Measurements from ENCODE around the gene NUDT15. TPM values are rescaled to one million over a fixed set of nuclear protein-coding genes. Genes with fewer than 3 reads are reported as not detected.

NUDT15 gene
- total RNA-seq, 6 experiments from 2014 or later, result 18.0 to 25.5 (median 23.7) TPM

DNA sequence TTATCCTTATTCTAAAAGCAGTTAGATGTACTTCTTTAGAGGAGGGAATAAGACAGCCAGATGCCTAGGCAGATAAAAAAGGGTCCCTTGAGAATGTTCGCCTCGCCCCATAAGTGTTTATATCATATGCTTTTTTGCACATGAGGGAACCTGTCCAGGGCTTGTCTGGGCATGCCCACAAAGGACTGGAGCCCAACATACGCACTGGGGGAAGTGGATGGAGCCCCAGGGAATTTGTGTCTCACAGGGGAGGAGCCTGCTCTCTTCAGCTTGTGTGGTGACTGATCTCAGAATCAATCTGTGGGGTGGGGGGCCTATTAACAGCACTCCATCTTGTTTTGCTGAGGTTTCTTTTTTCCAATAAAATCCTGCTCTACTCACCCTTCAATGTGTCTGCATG is 34.8 kb downstream of the NUDT15 start:
- H3K4me3 Mint-ChIP-seq, result no peak overlapping the region
- peaks cover 4% of the 10 kb centered on the region; the same call in 1 of the 2 replicates for H3K4me1 Mint-ChIP-seq (ENCODE audit: low read depth)
- H3K27me3 Mint-ChIP-seq (ENCODE audit: insufficient read depth), result no peaks in the 10 kb centered on the region
- H3K27ac Mint-ChIP-seq, result no peak overlapping the region
- peaks cover 95% of the 10 kb centered on the region for H3K36me3 Mint-ChIP-seq (ENCODE audit: low read depth)
- DNase-seq, result no peak
- TF ChIP-seq, protein P1, sequence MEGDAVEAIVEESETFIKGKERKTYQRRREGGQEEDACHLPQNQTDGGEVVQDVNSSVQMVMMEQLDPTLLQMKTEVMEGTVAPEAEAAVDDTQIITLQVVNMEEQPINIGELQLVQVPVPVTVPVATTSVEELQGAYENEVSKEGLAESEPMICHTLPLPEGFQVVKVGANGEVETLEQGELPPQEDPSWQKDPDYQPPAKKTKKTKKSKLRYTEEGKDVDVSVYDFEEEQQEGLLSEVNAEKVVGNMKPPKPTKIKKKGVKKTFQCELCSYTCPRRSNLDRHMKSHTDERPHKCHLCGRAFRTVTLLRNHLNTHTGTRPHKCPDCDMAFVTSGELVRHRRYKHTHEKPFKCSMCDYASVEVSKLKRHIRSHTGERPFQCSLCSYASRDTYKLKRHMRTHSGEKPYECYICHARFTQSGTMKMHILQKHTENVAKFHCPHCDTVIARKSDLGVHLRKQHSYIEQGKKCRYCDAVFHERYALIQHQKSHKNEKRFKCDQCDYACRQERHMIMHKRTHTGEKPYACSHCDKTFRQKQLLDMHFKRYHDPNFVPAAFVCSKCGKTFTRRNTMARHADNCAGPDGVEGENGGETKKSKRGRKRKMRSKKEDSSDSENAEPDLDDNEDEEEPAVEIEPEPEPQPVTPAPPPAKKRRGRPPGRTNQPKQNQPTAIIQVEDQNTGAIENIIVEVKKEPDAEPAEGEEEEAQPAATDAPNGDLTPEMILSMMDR (IDR thresholded peaks at IDR 0.05), result no peak
- H3K9me3 Mint-ChIP-seq, result peaks cover 52% of the 10 kb centered on the region

GRCh38 chr13:48072787-48073186 is 35.3 kb downstream of the NUDT15 start:
- Mint-ChIP-seq H3K36me3 (ENCODE audit: low read depth) (peaks cover 92% of the 10 kb centered on the region), H3K27me3 (ENCODE audit: insufficient read depth) (no peaks in the 10 kb centered on the region), H3K4me1 (ENCODE audit: low read depth) (no peaks in the 10 kb centered on the region; the same call in 1 of the 2 replicates), H3K4me3 (no peak overlapping the region), H3K9me3 (peaks cover 47% of the 10 kb centered on the region), H3K27ac (no peak overlapping the region)
- TF ChIP-seq, protein P1 (IDR thresholded peaks at IDR 0.05), result no peak
- no peak for DNase-seq

DNA sequence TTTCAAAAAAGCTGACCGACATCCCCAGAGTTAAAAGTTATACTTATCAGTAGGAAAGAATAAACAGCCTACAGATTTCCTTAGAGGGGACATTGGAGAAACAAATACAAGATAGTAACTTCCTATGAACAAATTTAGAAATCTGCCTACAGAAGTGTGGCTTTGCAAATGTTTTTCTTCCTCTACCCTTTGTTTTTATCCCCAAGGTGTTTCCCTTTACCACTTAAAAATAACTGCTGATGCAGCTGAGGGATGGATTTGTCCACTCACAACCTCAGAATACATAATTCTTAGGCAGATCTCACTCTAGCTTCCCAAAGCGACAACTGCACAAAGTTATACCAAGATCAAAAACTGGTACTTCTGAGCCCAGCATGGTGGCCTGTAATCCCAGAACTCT is 36.5 kb downstream of the NUDT15 start:
- H3K27me3 Mint-ChIP-seq (ENCODE audit: insufficient read depth), result no peaks in the 10 kb centered on the region
- peaks cover 35% of the 10 kb centered on the region for H3K9me3 Mint-ChIP-seq
- H3K4me3 Mint-ChIP-seq, result no peak overlapping the region
- H3K27ac Mint-ChIP-seq, result no peak overlapping the region
- TF ChIP-seq, protein P1 (IDR thresholded peaks at IDR 0.05), result no peak
- DNase-seq, result no peak
- H3K36me3 Mint-ChIP-seq (ENCODE audit: low read depth), result peaks cover 80% of the 10 kb centered on the region
- H3K4me1 Mint-ChIP-seq (ENCODE audit: low read depth), result no peaks in the 10 kb centered on the region

- TF ChIP-seq, protein P1 (IDR thresholded peaks at IDR 0.05), result no peak
- no peak for DNase-seq
- no peaks in the 10 kb centered on the region for H3K4me1 Mint-ChIP-seq (ENCODE audit: low read depth)
- peaks cover 47% of the 10 kb centered on the region for H3K36me3 Mint-ChIP-seq (ENCODE audit: low read depth)
- no peaks in the 10 kb centered on the region for H3K27me3 Mint-ChIP-seq (ENCODE audit: insufficient read depth)
- H3K9me3 Mint-ChIP-seq, result no peaks in the 10 kb centered on the region
- no peak overlapping the region for H3K4me3 Mint-ChIP-seq
- H3K27ac Mint-ChIP-seq, result no peak overlapping the region
Observed at GRCh38 chr13:48078251-48078656, 40.7 kb downstream of the NUDT15 start.

DNA sequence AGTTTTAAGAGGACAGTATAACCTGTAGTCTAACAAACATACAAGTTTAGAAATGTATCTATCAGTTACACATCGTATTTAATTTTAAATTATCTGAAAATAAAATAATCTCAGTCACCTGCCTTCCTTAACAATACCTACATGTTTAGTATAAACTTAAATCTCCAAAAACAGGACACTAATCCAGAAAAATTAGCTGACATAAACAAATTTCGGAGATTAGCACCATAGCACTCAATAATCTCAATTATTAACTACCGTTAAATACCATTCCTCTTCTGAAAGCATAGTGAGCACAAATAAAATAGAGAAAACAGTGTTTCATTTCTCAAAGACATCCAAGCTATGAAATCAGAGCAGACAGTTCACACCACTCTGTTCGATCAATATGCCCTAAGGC is 44.2 kb downstream of the NUDT15 start:
- Mint-ChIP-seq H3K27me3 (ENCODE audit: insufficient read depth) (no peaks in the 10 kb centered on the region), H3K27ac (no peak overlapping the region), H3K36me3 (ENCODE audit: low read depth) (peaks cover 18% of the 10 kb centered on the region), H3K4me1 (ENCODE audit: low read depth) (no peaks in the 10 kb centered on the region), H3K9me3 (no peaks in the 10 kb centered on the region), H3K4me3 (no peak overlapping the region)
- no peak for DNase-seq
- TF ChIP-seq, protein P1 (IDR thresholded peaks at IDR 0.05), result no peak

DNA sequence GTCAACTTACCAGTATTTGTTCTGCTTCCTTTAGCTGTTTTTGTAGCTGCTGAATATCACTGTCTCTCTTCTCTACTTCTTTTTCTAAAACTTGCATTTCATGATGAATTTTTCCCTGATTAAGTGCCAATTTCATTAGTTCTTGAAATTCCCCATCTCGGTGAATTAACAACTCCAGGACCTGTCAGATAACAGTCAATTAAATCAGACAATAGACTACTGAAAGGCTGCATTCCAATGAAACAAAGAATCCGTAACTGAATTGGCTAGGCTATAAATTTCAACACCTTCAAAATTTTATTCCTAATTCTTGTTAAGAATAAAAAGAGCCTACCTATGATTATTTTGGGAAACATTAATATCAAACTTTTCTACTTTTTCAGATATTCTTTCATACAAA is 48.7 kb downstream of the NUDT15 start:
- TF ChIP-seq, protein P1 (IDR thresholded peaks at IDR 0.05), result no peak
- Mint-ChIP-seq H3K4me3 (no peak overlapping the region), H3K27ac (no peak overlapping the region), H3K4me1 (ENCODE audit: low read depth) (peaks cover under 1% of the 10 kb centered on the region; the same call in 1 of the 2 replicates), H3K9me3 (no peaks in the 10 kb centered on the region), H3K27me3 (ENCODE audit: insufficient read depth) (no peaks in the 10 kb centered on the region), H3K36me3 (ENCODE audit: low read depth) (peaks cover 6% of the 10 kb centered on the region; the same call in 1 of the 2 replicates)
- DNase-seq, result no peak

Measured in HFFc6 (cell line).